HG03039 (cell line): ENCODE results near the gene PDIA6.
"Not testable (repeated sequence)": the region's sequence is repeated elsewhere in the genome, so short reads cannot be mapped to it uniquely, and the experiment has no call there.

ENCODE experiments used
- ATAC-seq: cut with Tn5 transposase; IDR thresholded peaks from one replicate; pipeline ENCODE4 v1.9.1; 2021; ENCODE audit warnings: mild to moderate bottlenecking, moderate library complexity; ENCODE audit not compliant: unreplicated experiment

Gene PDIA6

DNA sequence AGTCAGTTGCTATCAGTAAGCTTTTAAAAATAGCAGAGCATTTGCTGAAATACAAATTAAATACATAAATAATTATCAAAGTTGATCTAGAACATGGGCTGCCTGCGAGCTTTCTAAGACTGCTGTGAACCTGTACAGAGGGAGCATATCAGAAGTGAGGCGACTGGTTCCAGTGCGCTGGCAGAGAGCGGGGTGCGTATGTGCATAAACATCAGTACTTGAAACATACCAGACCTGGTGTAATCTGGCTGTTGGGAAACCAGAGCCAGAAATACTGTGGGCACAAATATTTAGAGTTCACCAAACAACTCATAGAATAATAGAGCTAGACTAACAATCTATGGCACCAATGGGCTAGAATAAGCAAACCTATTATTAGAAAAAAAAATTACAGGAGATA, 27.3 kb downstream of the PDIA6 start:
- no peak for ATAC-seq

DNA sequence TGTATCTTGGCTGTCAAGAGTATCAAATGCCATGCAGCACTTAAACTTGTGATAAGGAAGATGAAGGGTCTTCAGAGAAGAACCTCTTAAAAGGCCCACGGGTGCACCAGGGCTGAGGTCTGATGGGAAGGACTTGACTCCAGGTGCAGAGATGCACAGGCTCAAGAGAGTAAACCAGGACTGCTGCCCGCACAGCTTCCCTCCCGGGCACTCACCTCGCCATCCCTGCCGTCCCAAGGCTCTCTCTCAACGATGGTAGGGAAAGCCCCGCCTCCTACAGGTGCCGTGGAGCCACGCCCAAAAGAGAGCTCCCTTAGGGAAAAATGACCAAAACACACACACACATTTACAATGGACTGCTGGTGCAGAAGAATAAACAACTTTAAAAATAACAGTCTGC, 27.9 kb downstream of the PDIA6 start:
- ATAC-seq = no peak

- ATAC-seq = no peak
Measured at GRCh38 chr2:10783421-10783820, 29.2 kb downstream of the PDIA6 start.

- no peak for ATAC-seq
Measured at GRCh38 chr2:10781746-10782145, 30.8 kb downstream of the PDIA6 start.

DNA sequence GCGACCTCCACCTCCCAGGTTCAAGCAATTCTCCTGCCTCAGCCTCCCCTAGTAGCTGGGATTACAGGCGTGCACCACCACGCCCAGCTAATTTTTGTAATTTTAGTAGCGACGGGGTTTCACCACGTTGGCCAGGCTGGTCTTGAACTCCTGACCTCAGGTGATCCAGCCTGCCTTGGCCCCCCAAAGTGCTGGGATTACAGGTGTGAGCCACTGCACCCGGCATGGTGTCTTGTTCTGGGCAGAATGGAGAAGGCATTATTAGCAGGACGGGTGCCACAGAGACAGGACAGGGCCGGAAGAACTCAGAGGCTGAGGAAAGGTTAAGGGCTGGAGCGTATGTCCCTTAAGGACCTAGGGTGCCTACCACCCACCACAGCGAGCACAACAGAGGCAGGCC, 31.8 kb downstream of the PDIA6 start:
- not testable (repeated sequence) for ATAC-seq

- no peak for ATAC-seq
Measured at GRCh38 chr2:10780491-10780820, 32.1 kb downstream of the PDIA6 start.

- ATAC-seq = no peak
Measured at GRCh38 chr2:10779776-10780490, 32.7 kb downstream of the PDIA6 start.

GRCh38 chr2:10778724-10779115, 33.9 kb downstream of the PDIA6 start:
- no peak for ATAC-seq

- ATAC-seq = no peak
Measured at GRCh38 chr2:10777842-10778723, 34.5 kb downstream of the PDIA6 start.

DNA sequence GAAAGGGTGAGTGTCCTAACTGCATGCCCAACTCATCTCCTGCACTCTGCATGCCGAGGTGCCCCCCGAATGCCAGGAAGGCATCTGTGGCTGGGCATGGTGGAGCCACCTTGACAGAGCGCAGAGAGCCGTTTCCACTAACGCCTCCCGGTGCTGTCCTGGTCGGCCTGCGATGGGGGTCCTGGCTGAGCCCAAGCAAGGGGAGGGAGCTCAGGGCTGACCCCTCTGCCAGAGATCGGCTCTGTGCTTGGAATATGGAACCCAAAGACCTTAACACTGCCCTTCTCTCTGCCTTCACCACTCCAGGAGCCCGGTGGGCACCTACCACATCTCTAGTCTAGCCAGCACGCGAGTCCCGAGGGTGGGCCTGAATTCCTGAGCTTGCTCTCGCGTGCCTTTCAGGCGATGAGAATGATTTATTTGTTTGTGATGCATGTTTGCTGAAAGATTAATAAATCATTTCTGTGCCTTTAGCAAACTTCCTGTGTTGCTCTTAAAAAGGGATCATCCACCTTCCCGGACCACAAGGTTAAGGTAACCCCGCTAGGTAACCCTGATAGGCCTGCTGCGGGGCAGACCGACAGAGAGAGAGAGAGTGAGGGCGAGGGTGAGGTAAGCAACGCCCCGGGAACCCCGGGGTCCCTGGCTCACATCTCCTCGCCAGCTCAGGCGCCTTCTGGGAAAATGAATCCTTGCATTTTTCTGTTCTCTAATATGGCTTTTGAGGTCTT, 35.3 kb downstream of the PDIA6 start:
- no peak for ATAC-seq

DNA sequence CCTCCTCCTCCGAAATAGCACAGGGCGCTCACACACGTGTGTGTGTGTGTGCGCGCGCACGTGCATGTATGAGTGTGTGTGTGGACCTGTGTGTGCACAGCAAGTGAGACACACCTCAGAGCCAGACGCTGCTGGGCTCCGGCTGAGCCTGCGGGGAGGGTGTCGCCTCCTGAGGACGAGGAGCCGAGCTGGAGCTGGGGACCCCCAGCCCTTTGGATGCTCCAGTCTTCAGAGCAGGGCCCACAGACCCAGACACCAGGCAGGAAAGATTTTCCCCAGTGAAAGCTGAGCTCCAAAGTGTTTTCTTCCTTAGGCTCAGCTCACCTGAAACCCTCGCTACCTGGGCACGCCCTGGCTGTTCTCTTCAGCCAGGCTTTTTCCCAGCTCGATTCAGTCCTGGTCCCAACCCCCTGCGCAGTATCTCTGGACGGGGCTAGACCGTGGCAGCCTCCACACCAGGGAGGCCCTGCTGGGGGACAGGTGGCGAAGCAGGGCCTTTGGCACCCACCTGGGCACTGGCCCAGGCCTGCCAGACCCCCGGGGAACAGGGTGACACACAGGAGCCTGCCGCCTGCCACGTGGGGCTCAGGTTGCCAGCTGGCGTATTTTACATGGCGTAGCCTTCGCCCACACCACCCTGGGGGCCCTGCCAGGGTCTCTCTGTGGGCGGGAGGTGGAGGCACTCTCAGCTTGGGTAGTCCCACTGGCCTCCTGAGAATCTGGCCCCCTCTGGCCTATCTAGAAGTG, 36.2 kb downstream of the PDIA6 start:
- ATAC-seq = no peak

DNA sequence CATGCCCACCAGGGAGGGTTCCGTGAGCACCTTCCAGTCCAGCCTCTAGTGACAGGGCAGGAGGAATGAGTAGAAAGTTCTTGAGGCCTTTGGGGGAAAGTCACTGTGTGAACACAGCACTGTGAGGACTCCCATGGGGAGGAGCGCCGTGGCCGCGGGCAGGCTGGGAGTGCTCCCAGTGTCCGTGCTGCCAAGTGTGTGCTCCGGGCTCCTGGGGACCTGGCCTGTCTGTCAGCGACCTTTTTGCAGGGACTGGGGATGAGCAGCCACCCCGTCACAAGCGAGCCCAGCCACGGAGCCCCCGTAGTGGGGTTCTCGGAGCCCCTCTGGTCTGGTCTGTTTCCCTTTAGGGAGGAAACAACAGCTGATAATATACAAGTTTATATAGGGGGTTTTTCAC, 36.8 kb downstream of the PDIA6 start:
- no peak for ATAC-seq

- no peak for ATAC-seq
Measured at GRCh38 chr2:10775021-10775780, 37.4 kb downstream of the PDIA6 start.

GRCh38 chr2:10774394-10774793, 38.2 kb downstream of the PDIA6 start:
- ATAC-seq = no peak

DNA sequence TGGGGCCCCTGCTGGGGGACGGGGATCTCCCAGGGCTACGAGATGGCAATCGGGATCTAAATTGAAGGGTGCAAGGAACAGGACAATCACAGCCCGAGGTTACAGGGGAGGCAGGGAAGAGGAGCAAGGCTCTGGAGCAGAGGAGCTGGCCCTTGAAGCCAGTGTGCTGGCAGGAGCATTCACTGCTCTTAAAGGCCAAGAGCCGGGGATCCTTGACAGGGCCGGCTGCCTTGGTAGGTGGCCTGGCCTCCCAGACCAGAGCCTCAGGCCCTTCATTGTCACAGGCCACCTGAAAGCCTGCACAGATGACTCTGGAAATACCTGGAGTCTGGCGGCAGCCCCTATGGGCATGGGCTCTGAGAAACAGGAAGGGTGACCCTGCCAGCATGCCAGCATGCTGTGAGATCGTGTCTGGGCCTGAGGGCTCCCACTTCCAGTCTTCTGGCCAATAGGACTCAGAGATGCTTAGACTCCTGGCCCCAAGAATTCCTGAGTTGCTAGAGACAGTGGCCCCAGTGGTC, 38.7 kb downstream of the PDIA6 start:
- ATAC-seq = no peak

DNA sequence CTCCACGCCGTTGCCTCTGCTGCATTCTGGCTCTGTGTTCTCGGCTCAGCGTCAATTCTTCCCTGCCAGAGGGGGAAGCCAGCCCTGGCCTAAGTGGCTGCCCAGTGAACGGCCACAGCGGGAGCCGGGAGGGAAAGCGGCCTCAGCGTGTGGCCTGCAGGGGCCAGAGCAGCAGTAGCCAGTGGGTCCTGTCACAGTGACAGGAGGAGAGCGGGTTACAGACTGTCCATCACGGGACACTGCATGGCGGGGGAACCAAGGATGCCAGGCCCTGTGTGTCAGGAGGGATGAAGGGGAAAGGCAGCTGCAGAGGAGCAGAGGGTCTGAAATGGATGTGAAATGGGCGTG, 39.7 kb downstream of the PDIA6 start:
- no peak for ATAC-seq

DNA sequence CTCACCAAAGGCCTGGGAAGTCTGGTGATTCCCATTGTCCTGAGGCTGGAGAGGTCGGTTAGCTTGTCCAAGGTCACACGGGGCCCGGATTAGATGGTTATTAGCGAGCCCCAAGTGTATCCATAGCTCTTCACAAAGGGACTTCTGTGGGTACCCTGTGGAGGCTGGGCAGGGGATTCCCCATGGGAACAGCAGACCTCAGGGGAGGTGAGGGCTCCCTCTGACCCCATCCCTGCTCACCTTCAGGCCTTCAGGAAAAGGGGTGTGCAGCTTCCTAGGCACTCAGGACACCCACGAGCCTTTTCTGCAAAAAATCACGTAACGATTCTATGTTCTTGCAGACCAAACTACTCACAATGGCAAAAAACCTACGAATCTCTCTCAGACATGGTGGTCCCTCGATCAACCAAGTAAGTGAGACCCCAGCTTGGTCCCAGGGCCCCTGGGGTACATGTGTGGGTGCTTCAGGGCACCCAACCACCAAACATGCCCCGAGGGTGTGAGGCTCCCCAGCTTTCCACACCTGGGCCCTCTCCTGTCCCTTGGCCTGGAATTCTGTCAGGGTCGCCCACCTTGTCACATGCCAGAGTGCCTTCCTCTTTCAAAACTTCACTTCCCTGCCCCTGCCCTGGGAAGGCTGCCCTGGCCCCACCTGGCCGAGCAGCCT, 40.3 kb downstream of the PDIA6 start:
- ATAC-seq = no peak

DNA sequence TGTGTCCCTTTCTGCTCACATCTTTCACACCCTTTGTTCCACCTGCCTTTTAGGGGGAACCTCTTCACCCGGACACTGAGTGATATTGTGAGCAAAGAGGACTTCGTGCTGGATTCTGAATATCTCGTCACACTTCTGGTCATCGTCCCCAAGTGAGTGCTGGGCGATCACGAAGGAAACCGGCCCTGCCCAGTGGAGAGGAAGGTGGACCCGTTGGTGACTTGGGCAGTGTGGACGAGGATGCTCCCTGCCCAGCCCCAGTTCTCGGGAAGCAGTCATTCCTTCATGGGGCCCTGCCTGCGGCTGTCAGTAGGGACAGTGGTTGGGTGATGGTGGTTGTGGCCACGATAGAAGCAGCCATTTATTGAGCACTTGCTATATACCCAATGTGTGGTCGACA, 40.8 kb downstream of the PDIA6 start:
- no peak for ATAC-seq

- ATAC-seq = no peak
Measured at GRCh38 chr2:10770956-10771750, 41.4 kb downstream of the PDIA6 start.
